Fibroblast of lung (primary cell): ENCODE measurements around the gene P2RY6. TPM values are rescaled to one million over a fixed set of nuclear protein-coding genes. Genes with fewer than 3 reads are reported as not detected.

ENCODE experiments used
- DNase-seq, 2 donors: peaks; one replicate each; pipeline versions ENCODE4 v3.0.0 to v3.0.0-alpha.2; 2010; ENCODE audit warnings: low read depth in 2 of 2
- H2AFZ ChIP-seq: 2 replicates; pipeline ENCODE4 v1.5.1; 2012; ENCODE audit warnings: low read length, control low read depth, inconsistent platforms
- H3K27ac ChIP-seq: 2 replicates; pipeline ENCODE4 v1.5.1; 2011; ENCODE audit warnings: low read length, control low read depth; ENCODE audit not compliant: insufficient read depth
- H3K27me3 ChIP-seq: 2 replicates; pipeline ENCODE4 v1.5.1; 2011; ENCODE audit warnings: mild to moderate bottlenecking, low read length; ENCODE audit not compliant: control insufficient read depth, insufficient read depth
- H3K36me3 ChIP-seq: 2 replicates; pipeline ENCODE4 v1.5.1; 2011; ENCODE audit warnings: low read length; ENCODE audit not compliant: control insufficient read depth, insufficient read depth
- H3K4me1 ChIP-seq: 2 replicates; pipeline ENCODE4 v1.5.1; 2011; ENCODE audit warnings: low read length; ENCODE audit not compliant: control insufficient read depth, insufficient read depth; ENCODE audit errors: extremely low read depth
- H3K4me2 ChIP-seq: 2 replicates; pipeline ENCODE4 v1.5.1; 2011; ENCODE audit warnings: low read length, control low read depth; ENCODE audit not compliant: insufficient read depth; ENCODE audit errors: extremely low read depth
- H3K4me3 ChIP-seq, 4 experiments: fragments of 200-600 bp in 1 of 4; sonication (generic) in 1 of 4; replicated peaks in 1 of 4; 2 replicates each; pipeline ENCODE4 v1.5.1; 2011 to 2016; ENCODE audit warnings: low read length in 4 of 4, low read depth in 3 of 4, mild to moderate bottlenecking in 3 of 4, control low read depth in 2 of 4, inconsistent platforms in 1 of 4, mixed read lengths in 1 of 4; ENCODE audit not compliant: insufficient read depth in 1 of 4; ENCODE audit errors: control extremely low read depth in 1 of 4
- H3K79me2 ChIP-seq: 2 replicates; pipeline ENCODE4 v1.5.1; 2012; ENCODE audit warnings: mild to moderate bottlenecking, low read length, inconsistent platforms; ENCODE audit not compliant: control insufficient read depth, insufficient read depth
- H3K9ac ChIP-seq: 2 replicates; pipeline ENCODE4 v1.5.1; 2011; ENCODE audit warnings: mild to moderate bottlenecking, low read length, control low read depth; ENCODE audit not compliant: insufficient read depth
- H3K9me3 ChIP-seq: 2 replicates; pipeline ENCODE4 v1.5.1; 2012; ENCODE audit warnings: low read depth, low read length; ENCODE audit not compliant: control insufficient read depth, insufficient read depth
- H4K20me1 ChIP-seq: 2 replicates; pipeline ENCODE4 v1.5.1; 2011; ENCODE audit warnings: low read length; ENCODE audit not compliant: control insufficient read depth, insufficient read depth; ENCODE audit errors: extremely low read depth
- CTCF ChIP-seq, 2 donors: IDR thresholded peaks in 1 of 2; conservative IDR thresholded peaks in 1 of 2; 1 replicate in 1 of 2; 2 replicates in 1 of 2; pipeline ENCODE4 v1.5.1; 2011 to 2012; ENCODE audit warnings: low read length in 2 of 2, control low read depth in 1 of 2, inconsistent platforms in 1 of 2, low read depth in 1 of 2, mild to moderate bottlenecking in 1 of 2
- EZH2 ChIP-seq: IDR thresholded peaks from 2 replicates; pipeline ENCODE4 v1.5.1; 2012; ENCODE audit warnings: low read length, control low read depth, mild to moderate bottlenecking; ENCODE audit errors: missing control alignments
- polyA plus RNA-seq, 2 donors: library from polyadenylated mRNA; depleted of rRNA in 1 of 2; stranded (reverse) in 1 of 2; unstranded in 1 of 2; fragments of >200 nt; gene quantifications; 2 replicates each; pipeline ENCODE4 v1.2.1, GENCODE V29; 2011 to 2012; ENCODE audit warnings: missing spikeins in 1 of 2
- total RNA-seq: library from RNA; depleted of rRNA; stranded (reverse); fragments of >200 nt; gene quantifications from 2 replicates; pipeline ENCODE4 v1.2.1, GENCODE V29; 2014

P2RY6 gene
- total and polyA plus RNA-seq, 2 donors (not counting 1 experiment from before 2014, with no cell fraction given): 0.12 to 0.33 TPM

- Histone ChIP-seq H3K9ac (no peak overlapping the region), H3K36me3 (no peaks in the 10 kb centered on the region), H3K4me3 (no peak overlapping the region), H3K4me2 (no peak overlapping the region), H4K20me1 (no peaks in the 10 kb centered on the region), H2AFZ (no peak overlapping the region), H3K4me1 (no peaks in the 10 kb centered on the region), H3K79me2 (no peaks in the 10 kb centered on the region), H3K27me3 (peaks cover 10% of the 10 kb centered on the region), H3K27ac (no peak overlapping the region), H3K9me3 (no peaks in the 10 kb centered on the region)
- DNase-seq: no peak
- TF ChIP-seq CTCF (conservative IDR thresholded peaks at IDR 0.05 in 1 of 2, IDR thresholded peaks at IDR 0.05 in 1 of 2; ENCODE audit: low read depth in 1 of 2, low read length in 2 of 2) (no peak), EZH2 (no peak)
Observed at GRCh38 chr11:73225851-73226250, 46.3 kb upstream of the P2RY6 start.

GRCh38 chr11:73226297-73227006, 45.7 kb upstream of the P2RY6 start:
- Histone ChIP-seq H3K4me2 (no peak overlapping the region), H4K20me1 (no peaks in the 10 kb centered on the region), H2AFZ (no peak overlapping the region), H3K27ac (no peak overlapping the region), H3K9me3 (no peaks in the 10 kb centered on the region), H3K36me3 (no peaks in the 10 kb centered on the region), H3K27me3 (peaks cover 7% of the 10 kb centered on the region), H3K9ac (no peak overlapping the region), H3K4me3 (no peak overlapping the region), H3K4me1 (no peaks in the 10 kb centered on the region), H3K79me2 (no peaks in the 10 kb centered on the region)
- DNase-seq: no peak
- TF ChIP-seq CTCF (conservative IDR thresholded peaks at IDR 0.05 in 1 of 2, IDR thresholded peaks at IDR 0.05 in 1 of 2; ENCODE audit: low read depth in 1 of 2, low read length in 2 of 2) (no peak), EZH2 (no peak)

- H3K9ac ChIP-seq: no peak overlapping the region
- no peak for DNase-seq
- no peak overlapping the region for H3K4me2 ChIP-seq
- no peaks in the 10 kb centered on the region for H4K20me1 ChIP-seq
- H3K27ac ChIP-seq: no peak overlapping the region
- no peak for TF ChIP-seq EZH2
- TF ChIP-seq CTCF (conservative IDR thresholded peaks at IDR 0.05 in 1 of 2, IDR thresholded peaks at IDR 0.05 in 1 of 2; ENCODE audit: low read depth in 1 of 2, low read length in 2 of 2): no peak
- no peaks in the 10 kb centered on the region for H3K79me2 ChIP-seq
- H3K9me3 ChIP-seq: no peaks in the 10 kb centered on the region
- H3K4me3 ChIP-seq: no peak overlapping the region
- H3K4me1 ChIP-seq: no peaks in the 10 kb centered on the region
- no peaks in the 10 kb centered on the region for H3K36me3 ChIP-seq
- no peak overlapping the region for H2AFZ ChIP-seq
- peaks cover 2% of the 10 kb centered on the region for H3K27me3 ChIP-seq
Observed at GRCh38 chr11:73227571-73228211, 44.4 kb upstream of the P2RY6 start.
